NCI-H345 treated with DMSO at 0.1 percent for 48 hours (cell line): ENCODE measurements around the gene GFRAL.
"Not testable (repeated sequence)": the region's sequence is repeated elsewhere in the genome, so short reads cannot be mapped to it uniquely, and the experiment has no call there.

Experiments used
- DNase-seq: peaks from one replicate; lab custom pipeline; 2025; ENCODE audit not compliant: unreplicated experiment; lab: John Stamatoyannopoulos, UW

GFRAL gene

GRCh38 chr6:55327169-55327568 is at the start of gene GFRAL:
Gene GFRAL (plus strand): TSS chr6:55327469. CDS start chr6:55327555, 86 bp downstream.
- DNase-seq: no peak

- no peak for DNase-seq
Observed at GRCh38 chr6:55277646-55278045, 49.6 kb upstream of the GFRAL start.

- DNase-seq: no peak
Observed at GRCh38 chr6:55281215-55281614, 46.1 kb upstream of the GFRAL start.

- DNase-seq: no peak
Observed at GRCh38 chr6:55282115-55282514, 45.2 kb upstream of the GFRAL start.

GRCh38 chr6:55286824-55287223 is 40.4 kb upstream of the GFRAL start:
- no peak for DNase-seq

- no peak for DNase-seq
Observed at GRCh38 chr6:55290736-55291135, 36.5 kb upstream of the GFRAL start.

GRCh38 chr6:55293116-55293515 is 34.2 kb upstream of the GFRAL start:
- DNase-seq: no peak

- DNase-seq: not testable (repeated sequence)
Observed at GRCh38 chr6:55297214-55297613, 30.1 kb upstream of the GFRAL start.

GRCh38 chr6:55299286-55299985 is 27.8 kb upstream of the GFRAL start:
- no peak for DNase-seq

- no peak for DNase-seq
Observed at GRCh38 chr6:55304747-55305146, 22.5 kb upstream of the GFRAL start.

GRCh38 chr6:55319961-55320695 is 7.1 kb upstream of the GFRAL start:
- no peak for DNase-seq

GRCh38 chr6:55320696-55321086 is 6.6 kb upstream of the GFRAL start:
- DNase-seq: no peak

GRCh38 chr6:55377150-55377549 is 49.9 kb downstream of the GFRAL start:
- DNase-seq: no peak

GRCh38 chr6:55379471-55379870 is 52.2 kb downstream of the GFRAL start:
- no peak for DNase-seq

- no peak for DNase-seq
Observed at GRCh38 chr6:55379895-55380294, 52.6 kb downstream of the GFRAL start.

- DNase-seq: no peak
Observed at GRCh38 chr6:55388211-55388610, 60.9 kb downstream of the GFRAL start.

GRCh38 chr6:55395871-55396270 is 68.6 kb downstream of the GFRAL start:
- no peak for DNase-seq

- no peak for DNase-seq
Observed at GRCh38 chr6:55397986-55398385, 70.7 kb downstream of the GFRAL start.

GRCh38 chr6:55399351-55399750 is 72.1 kb downstream of the GFRAL start:
- no peak for DNase-seq

- DNase-seq: no peak
Observed at GRCh38 chr6:55405474-55406235, 78.4 kb downstream of the GFRAL start.

GRCh38 chr6:55410674-55411073 is 83.4 kb downstream of the GFRAL start:
- DNase-seq: no peak

- DNase-seq: no peak
Observed at GRCh38 chr6:55423933-55424332, 96.7 kb downstream of the GFRAL start.
